ENCODE data around the gene TEX44.
"Not testable (repeated sequence)": the region's sequence is repeated elsewhere in the genome, so short reads cannot be mapped to it uniquely, and the experiment has no call there.

The TEX44 gene

GRCh38 chr2:231571661-231572191, 20.9 kb upstream of the TEX44 start:
- DNase-seq (ENCODE audit: low spot score), result no peak

DNA sequence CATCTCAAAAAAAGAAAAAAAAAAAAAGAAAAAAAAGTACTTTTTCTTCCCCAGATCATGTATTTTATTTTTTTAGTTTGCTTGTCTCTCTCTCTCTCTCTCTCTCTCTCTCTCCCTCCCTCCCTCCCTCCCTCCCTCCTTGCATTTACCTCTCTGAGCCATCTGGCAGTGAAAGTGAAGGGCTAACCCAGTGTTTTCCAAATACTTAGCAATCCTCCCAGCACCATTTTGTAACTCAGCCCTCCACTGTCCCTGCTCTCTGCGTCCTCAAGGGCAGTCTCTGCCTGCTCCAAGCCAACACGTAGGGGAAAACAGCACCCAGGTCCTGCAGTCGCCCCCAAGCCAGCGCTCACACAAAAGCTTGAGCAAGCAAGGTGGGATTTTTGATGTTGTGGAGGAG, 19.6 kb upstream of the TEX44 start:
- DNase-seq (ENCODE audit: low spot score), result no peak

GRCh38 chr2:231573698-231574421, 18.8 kb upstream of the TEX44 start:
- DNase-seq (ENCODE audit: low spot score), result no peak

GRCh38 chr2:231575612-231576256, 16.9 kb upstream of the TEX44 start:
- DNase-seq (ENCODE audit: low spot score), result no peak

DNA sequence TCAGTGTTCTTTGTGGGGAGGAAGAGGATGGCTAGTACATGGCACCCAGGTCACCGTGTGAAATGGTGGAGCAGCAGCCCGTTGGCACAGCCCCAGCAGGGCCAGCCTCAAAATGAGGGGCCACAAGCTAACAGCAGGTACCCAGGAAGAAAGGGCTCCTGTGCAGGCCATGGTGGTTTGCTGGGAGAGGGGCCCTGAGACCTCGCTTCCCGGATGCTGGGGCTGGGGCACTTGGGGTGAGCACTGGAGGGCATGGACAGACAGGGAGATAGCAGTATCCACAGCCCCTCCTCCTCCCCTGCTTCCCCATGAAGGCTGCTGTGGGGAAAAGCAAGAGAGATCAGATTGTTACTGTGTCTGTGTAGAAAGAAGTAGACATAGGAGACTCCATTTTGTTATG, 16.2 kb upstream of the TEX44 start:
- DNase-seq (ENCODE audit: low spot score), result no peak

- DNase-seq (ENCODE audit: low spot score), result not testable (repeated sequence)
These were observed 14.0 kb upstream of the TEX44 start for GRCh38 chr2:231578655-231579054.

- no peak for DNase-seq (ENCODE audit: low spot score)
These were observed 13.1 kb upstream of the TEX44 start for GRCh38 chr2:231579560-231579959.

- no peak for DNase-seq (ENCODE audit: low spot score)
These were observed 11.3 kb upstream of the TEX44 start for GRCh38 chr2:231581328-231581727.

DNA sequence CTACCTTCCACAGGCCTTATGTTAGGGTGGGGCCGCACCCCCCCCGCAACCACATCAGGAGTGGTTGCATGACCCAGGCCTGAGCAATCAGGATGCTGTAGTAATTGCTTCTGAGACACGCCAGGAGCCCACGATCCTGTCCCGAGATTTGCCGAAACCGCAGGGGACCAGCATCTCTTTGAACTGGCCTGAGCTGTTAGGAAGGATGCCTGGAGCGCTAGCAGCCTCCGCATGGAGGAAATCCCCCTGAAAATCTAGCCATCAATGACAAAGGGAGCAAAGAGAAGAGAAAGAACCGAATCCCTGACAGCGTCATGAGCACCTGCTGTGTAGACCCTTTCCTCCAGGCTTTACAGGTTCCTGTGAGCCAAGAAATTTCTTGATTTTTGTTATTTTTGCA, 8.7 kb upstream of the TEX44 start:
- no peak for DNase-seq (ENCODE audit: low spot score)

DNA sequence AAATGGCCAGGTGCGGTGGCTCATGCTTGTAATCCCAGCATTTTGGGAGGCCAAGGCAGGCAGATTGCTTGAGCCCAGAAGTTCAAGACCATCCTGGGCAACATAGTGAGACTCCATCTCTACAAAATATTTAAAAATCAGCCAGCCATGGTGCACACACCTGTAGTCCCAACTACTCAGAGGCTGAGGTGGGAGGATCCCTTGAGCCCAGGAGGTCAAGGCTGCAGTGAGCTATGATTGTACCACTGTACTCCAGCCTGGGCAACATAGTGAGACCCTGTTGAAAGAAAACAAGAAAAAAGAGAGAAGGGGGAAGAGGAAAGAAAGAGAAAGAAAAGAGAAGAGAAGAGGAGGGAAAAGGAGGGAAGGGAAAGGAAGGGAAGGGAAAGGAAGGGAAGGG, 4.9 kb upstream of the TEX44 start:
- not testable (repeated sequence) for DNase-seq (ENCODE audit: low spot score)

DNA sequence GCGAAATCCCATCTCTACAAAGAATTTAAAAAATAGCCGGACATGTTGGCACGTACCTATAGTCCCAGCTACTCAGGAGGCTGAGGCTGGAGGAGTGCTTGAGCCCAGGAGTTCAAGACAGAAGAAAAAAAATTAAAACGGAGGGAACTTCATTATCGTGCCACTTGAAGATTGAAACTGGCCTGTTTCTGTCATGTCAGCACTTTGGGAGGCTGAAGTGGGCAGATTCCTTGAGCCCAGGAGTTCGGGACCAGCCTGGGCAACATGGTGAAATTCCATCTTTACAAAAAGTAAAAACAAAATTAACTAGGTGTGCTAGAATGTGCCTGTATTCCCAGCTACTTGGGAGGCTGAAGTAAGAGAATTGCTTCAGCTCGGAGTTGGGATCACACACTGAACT, 3.0 kb upstream of the TEX44 start:
- no peak for DNase-seq (ENCODE audit: low spot score)

GRCh38 chr2:231590614-231591013, 2.0 kb upstream of the TEX44 start:
- DNase-seq (ENCODE audit: low spot score), result no peak

- DNase-seq (ENCODE audit: low spot score), result no peak
These were observed 1.0 kb downstream of the TEX44 start for GRCh38 chr2:231593666-231594065.

DNA sequence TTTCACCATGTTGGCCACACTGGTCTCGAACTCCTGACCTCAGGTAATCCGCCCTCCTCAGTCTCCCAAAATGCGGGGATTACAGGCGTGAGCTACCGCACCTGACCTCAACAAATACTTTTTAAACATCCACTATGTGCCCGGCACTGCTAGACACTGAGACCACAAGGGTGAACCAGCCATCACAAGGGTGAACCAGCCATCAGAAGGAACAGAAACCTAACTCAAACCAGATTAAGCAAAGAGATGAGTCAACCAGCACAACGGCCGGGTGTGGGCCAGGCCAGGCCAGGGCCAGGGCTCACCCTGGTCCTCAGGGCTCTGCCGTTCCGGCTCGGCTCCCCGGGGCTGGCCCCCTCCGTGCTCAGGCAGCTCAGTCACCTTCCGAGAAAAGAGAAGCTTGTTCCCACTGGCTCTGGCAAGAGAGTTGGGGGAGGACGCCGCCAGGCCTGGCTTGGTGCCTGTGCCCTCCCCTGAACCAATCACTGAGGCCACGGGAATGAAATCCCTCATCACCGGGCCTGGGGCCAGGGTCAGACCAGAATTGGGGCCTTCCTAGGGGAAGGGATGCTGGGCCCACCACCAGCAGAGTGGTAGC, 4.4 kb downstream of the TEX44 start:
- no peak for DNase-seq (ENCODE audit: low spot score)

DNA sequence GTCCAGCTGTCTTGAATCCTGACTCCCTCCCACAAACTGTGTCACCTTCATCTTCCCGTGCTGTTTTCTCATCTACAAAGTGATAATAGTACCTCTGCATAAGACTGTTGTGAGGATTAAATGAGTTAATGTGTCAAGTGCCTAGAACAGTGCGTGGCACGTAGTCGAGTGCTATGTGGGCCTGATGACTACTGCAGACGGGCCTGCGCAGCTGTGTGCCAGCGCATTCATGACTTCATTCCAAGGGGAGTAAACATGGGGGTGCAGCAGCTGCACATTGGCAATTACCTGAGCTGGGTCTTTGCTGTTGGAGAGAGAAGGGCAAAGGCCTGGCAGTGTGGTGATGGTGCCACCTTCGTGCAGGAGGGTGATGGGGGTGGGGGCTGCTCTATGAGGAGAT, 5.0 kb downstream of the TEX44 start:
- DNase-seq (ENCODE audit: low spot score), result no peak

DNA sequence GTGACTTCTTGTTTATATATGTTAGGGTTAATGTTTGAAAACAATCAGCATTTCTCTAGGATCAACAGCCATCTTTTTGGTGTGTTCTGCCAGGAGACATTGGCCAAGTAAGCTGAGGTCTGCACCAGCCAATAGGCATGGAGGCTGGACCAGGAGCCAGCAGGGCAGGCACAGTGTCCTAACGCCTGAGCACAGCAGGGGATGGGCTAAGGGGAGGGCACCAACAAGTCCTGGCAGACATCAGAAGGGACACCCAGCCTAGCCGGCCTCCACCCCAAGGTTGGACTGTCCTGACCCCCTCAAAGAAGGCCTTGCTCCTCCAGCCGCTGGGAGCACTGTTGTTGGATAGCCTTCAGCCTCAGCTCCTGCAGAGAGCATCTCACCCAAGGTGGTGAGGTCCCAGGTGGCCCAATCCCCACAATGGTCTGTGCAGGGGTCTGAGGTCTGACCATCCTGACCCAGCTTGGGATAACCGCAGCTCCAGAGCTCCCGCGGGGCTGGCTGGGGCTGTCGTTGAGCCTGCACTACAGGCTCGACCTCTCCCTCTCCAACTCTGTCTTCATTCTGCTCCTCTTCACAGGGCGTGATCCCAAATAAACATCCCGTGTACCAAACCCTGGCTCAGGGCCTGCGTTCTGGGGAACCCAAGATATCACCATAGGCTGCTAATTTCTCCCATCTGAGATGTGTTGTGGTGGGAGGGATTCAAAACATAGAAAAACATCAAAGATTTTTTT, 8.1 kb downstream of the TEX44 start:
- no peak for DNase-seq (ENCODE audit: low spot score)

DNA sequence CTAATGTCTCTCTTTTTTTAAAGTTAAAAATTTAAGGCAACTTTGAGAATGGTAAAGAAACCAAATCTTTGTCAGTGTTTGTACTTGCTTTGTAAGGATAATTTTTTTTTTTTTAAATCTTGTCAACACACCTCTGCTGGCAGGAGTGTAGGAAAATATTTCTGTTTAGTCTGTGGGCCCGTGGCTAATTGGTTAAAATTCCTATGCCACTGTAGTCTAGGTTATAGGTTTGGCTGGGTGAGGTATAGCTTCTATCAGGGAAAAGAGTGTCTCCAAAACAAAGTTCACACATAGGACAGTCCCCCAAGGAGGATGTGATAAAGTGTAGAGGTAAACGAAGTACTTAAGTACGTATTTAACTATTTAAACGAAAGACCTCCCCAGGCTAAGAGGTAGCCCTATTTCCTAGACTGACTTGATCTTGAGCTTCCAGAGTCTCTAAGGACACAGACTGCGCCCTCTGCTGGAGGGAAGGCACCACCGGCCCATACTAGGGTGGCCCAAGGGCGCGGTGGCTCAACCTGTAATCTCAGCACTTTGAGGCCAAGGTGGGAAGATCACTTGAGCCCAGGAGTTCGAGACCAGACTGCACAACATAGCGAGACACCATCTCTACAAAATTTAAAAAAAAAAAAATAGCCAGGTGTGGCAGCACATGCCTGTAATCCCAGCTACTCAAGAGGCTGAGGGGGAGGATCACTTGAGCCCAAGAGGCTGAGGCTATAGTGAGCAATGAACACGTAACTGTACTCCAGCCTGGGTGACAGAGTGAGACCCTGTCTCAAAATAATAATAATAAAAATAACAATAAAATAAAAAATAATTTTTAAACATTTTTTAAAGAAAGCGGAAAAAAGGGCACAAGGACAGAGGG, 8.9 kb downstream of the TEX44 start:
- peak; percentile 72 for DNase-seq (ENCODE audit: low spot score)

DNA sequence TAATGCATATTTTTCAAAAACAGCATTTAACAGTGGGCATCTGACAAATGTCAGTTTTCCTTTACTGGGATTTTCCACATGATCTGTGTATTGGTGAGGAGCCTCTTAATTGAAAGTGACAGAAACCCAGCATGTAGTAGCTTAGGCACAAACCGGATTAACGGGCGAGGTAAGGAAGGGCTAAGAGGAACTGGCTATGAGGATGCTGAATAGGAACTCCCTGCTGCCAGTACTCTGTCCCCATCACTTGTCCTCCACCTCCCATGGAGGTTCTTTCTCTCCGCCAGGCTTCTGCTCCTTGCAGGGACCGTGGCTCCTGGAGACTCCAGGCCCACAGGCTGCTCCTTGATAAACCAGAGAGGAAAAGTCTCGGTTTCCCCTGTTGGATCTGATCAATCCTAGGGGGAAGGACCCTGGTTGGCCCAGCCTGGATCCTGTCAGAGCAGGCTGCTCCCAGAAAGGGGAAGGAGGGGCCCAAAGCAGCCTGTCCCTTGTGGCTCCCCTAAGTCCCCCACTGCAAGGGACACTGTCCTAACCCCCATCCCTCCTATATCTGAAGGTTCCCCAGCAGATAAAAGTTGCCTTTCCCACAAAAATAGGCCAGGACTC, 10.3 kb downstream of the TEX44 start:
- DNase-seq (ENCODE audit: low spot score), result no peak

DNA sequence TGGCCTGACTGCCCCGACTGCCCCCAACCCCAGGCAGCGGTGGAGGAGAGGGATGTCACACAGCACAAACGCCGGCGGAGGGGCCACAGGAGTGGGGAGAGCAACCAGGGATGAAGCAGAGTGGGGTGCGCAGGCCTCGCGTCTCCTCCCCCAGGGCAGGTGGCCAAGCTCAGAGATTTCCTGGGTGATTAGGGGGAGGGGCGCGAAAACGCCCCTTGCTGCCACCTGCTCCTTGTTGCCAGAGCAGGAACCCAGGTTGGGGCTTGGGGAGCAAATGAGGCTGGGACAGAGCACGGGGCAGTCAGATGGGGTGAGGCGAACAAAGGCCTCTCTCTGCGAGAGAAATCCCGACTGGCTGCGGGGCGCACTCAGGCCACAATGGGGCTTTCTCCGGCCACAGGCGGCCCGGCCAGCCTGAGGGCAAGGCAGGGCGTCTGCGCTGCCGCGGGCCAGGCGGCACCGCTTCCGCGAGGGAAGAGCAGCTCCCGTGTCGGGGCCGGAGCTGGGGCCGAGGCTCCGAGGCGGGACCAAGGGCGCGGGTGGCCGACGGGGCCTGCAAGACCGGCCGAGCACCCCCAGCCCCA, 11.5 kb downstream of the TEX44 start:
- DNase-seq (ENCODE audit: low spot score), result no peak

- DNase-seq (ENCODE audit: low spot score), result peak; percentile 96
These were observed 12.3 kb downstream of the TEX44 start for GRCh38 chr2:231604685-231605606.
